SK-N-SH treated with all-trans-retinoic acid at 6 μM for 48 hours (cell line): ENCODE measurements around the gene GRIK4.

ENCODE experiments used
- ATAC-seq: fragments of 200-7000 bp; cut with Tn5 transposase; 3 replicates; pipeline ENCODE4 v1.9.1; 2020; ENCODE audit warnings: mild to moderate bottlenecking, moderate library complexity
- ARNTL ChIP-seq: fragments of 450-650 bp; formaldehyde crosslinking; IDR thresholded peaks from 2 replicates; pipeline ENCODE4 v1.5.0; 2020; ENCODE audit warnings: low read depth, mild to moderate bottlenecking, moderate library complexity, borderline replicate concordance
- BACH2 ChIP-seq: fragments of 250-450 bp; sonication (Bioruptor Pico); IDR thresholded peaks from 2 replicates; pipeline ENCODE4 v1.9.0; 2021; ENCODE audit warnings: mild to moderate bottlenecking, borderline replicate concordance
- CSDC2 ChIP-seq: fragments of 250-450 bp; sonication (Bioruptor Pico); IDR thresholded peaks from 2 replicates; pipeline ENCODE4 v1.5.0; 2020; ENCODE audit warnings: mild to moderate bottlenecking, moderate library complexity
- ESRRG ChIP-seq: fragments of 250-450 bp; sonication (Bioruptor Pico); IDR thresholded peaks from 2 replicates; pipeline ENCODE4 v1.6.1; 2021; ENCODE audit warnings: mild to moderate bottlenecking
- GLIS3 ChIP-seq: fragments of 250-450 bp; sonication (Bioruptor Pico); IDR thresholded peaks from 2 replicates; pipeline ENCODE4 v1.5.0; 2020; ENCODE audit warnings: mild to moderate bottlenecking, moderate library complexity
- ISL1 ChIP-seq: fragments of 250-450 bp; sonication (Bioruptor Pico); IDR thresholded peaks from 2 replicates; pipeline ENCODE4 v2.1.2; 2022; ENCODE audit warnings: mild to moderate bottlenecking, moderate library complexity
- PATZ1 ChIP-seq: fragments of 250-450 bp; sonication (Bioruptor Pico); IDR thresholded peaks from 2 replicates; pipeline ENCODE4 v1.8.0; 2020; ENCODE audit warnings: mild to moderate bottlenecking, moderate library complexity, borderline replicate concordance
- PPARA ChIP-seq: fragments of 250-450 bp; sonication (Bioruptor Pico); IDR thresholded peaks from 2 replicates; pipeline ENCODE4 v1.5.0; 2020; ENCODE audit warnings: mild to moderate bottlenecking, borderline replicate concordance
- RARB ChIP-seq: fragments of 250-450 bp; sonication (Bioruptor Pico); IDR thresholded peaks from 2 replicates; pipeline ENCODE4 v1.8.0; 2021; ENCODE audit warnings: mild to moderate bottlenecking, moderate library complexity
- SNAI2 ChIP-seq: fragments of 250-450 bp; sonication (Bioruptor Pico); IDR thresholded peaks from 2 replicates; pipeline ENCODE4 v1.5.0; 2020; ENCODE audit warnings: mild to moderate bottlenecking, moderate library complexity
- TCF4 ChIP-seq: fragments of 250-450 bp; sonication (Bioruptor Pico); IDR thresholded peaks from 2 replicates; pipeline ENCODE4 v1.8.0; 2021; ENCODE audit warnings: mild to moderate bottlenecking, moderate library complexity, borderline replicate concordance
- TOX ChIP-seq: fragments of 250-450 bp; sonication (Bioruptor Pico); IDR thresholded peaks from 2 replicates; pipeline ENCODE4 v1.8.0; 2021; ENCODE audit warnings: mild to moderate bottlenecking, moderate library complexity, borderline replicate concordance
- TSHZ2 ChIP-seq: fragments of 250-450 bp; sonication (Bioruptor Pico); IDR thresholded peaks from 2 replicates; pipeline ENCODE4 v1.5.0; 2020; ENCODE audit warnings: mild to moderate bottlenecking, moderate library complexity
- ZC3H10 ChIP-seq: fragments of 250-450 bp; sonication (Bioruptor Pico); IDR thresholded peaks from 2 replicates; pipeline ENCODE4 v1.5.1; 2021; ENCODE audit warnings: mild to moderate bottlenecking, moderate library complexity
- ZFP3 ChIP-seq: fragments of 250-450 bp; sonication (Bioruptor Pico); IDR thresholded peaks from 2 replicates; pipeline ENCODE4 v1.5.0; 2020; ENCODE audit warnings: mild to moderate bottlenecking, moderate library complexity
- ZFP30 ChIP-seq: fragments of 450-650 bp; formaldehyde crosslinking; IDR thresholded peaks from 2 replicates; pipeline ENCODE4 v1.5.0; 2022; ENCODE audit warnings: mild to moderate bottlenecking, moderate library complexity
- ZNF565 ChIP-seq: fragments of 450-650 bp; formaldehyde crosslinking; conservative IDR thresholded peaks from 2 replicates; pipeline ENCODE4 v1.5.0; 2020; ENCODE audit warnings: low read depth, mild to moderate bottlenecking, moderate library complexity
- ZNF70 ChIP-seq: fragments of 450-650 bp; formaldehyde crosslinking; IDR thresholded peaks from 2 replicates; pipeline ENCODE4 v1.5.0; 2020; ENCODE audit warnings: mild to moderate bottlenecking, moderate library complexity
- TF ChIP-seq, protein P1 (sequence below): fragments of 250-450 bp; sonication (Bioruptor Pico); IDR thresholded peaks from 2 replicates; pipeline ENCODE4 v1.8.0; 2021; ENCODE audit warnings: low read depth, mild to moderate bottlenecking, moderate library complexity, borderline replicate concordance
- TF ChIP-seq, protein P2 (sequence below): fragments of 250-450 bp; sonication (Bioruptor Pico); IDR thresholded peaks from 2 replicates; pipeline ENCODE4 v1.5.1; 2021; ENCODE audit warnings: mild to moderate bottlenecking, moderate library complexity

The GRIK4 gene

GRCh38 chr11:120914601-120915000, 403.1 kb downstream of the GRIK4 start:
- ATAC-seq, result no peak
- TF ChIP-seq BACH2 (CRISPR knock-in tag), result no peak
- TF ChIP-seq ESRRG (CRISPR knock-in tag), result no peak
- TF ChIP-seq ISL1 (CRISPR knock-in tag), result no peak
- TF ChIP-seq SNAI2 (CRISPR knock-in tag), result no peak
- TF ChIP-seq, protein P1, sequence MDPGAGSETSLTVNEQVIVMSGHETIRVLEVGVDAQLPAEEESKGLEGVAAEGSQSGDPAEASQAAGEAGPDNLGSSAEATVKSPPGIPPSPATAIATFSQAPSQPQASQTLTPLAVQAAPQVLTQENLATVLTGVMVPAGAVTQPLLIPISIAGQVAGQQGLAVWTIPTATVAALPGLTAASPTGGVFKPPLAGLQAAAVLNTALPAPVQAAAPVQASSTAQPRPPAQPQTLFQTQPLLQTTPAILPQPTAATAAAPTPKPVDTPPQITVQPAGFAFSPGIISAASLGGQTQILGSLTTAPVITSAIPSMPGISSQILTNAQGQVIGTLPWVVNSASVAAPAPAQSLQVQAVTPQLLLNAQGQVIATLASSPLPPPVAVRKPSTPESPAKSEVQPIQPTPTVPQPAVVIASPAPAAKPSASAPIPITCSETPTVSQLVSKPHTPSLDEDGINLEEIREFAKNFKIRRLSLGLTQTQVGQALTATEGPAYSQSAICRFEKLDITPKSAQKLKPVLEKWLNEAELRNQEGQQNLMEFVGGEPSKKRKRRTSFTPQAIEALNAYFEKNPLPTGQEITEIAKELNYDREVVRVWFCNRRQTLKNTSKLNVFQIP, result no peak
- no peak for TF ChIP-seq ZNF70 (CRISPR knock-in tag)
- no peak for TF ChIP-seq ZC3H10 (CRISPR knock-in tag)
- TF ChIP-seq TSHZ2, result no peak
- TF ChIP-seq, protein P2, sequence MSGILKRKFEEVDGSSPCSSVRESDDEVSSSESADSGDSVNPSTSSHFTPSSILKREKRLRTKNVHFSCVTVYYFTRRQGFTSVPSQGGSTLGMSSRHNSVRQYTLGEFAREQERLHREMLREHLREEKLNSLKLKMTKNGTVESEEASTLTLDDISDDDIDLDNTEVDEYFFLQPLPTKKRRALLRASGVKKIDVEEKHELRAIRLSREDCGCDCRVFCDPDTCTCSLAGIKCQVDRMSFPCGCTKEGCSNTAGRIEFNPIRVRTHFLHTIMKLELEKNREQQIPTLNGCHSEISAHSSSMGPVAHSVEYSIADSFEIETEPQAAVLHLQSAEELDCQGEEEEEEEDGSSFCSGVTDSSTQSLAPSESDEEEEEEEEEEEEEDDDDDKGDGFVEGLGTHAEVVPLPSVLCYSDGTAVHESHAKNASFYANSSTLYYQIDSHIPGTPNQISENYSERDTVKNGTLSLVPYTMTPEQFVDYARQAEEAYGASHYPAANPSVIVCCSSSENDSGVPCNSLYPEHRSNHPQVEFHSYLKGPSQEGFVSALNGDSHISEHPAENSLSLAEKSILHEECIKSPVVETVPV, result no peak
- TF ChIP-seq CSDC2 (CRISPR knock-in tag), result no peak

DNA sequence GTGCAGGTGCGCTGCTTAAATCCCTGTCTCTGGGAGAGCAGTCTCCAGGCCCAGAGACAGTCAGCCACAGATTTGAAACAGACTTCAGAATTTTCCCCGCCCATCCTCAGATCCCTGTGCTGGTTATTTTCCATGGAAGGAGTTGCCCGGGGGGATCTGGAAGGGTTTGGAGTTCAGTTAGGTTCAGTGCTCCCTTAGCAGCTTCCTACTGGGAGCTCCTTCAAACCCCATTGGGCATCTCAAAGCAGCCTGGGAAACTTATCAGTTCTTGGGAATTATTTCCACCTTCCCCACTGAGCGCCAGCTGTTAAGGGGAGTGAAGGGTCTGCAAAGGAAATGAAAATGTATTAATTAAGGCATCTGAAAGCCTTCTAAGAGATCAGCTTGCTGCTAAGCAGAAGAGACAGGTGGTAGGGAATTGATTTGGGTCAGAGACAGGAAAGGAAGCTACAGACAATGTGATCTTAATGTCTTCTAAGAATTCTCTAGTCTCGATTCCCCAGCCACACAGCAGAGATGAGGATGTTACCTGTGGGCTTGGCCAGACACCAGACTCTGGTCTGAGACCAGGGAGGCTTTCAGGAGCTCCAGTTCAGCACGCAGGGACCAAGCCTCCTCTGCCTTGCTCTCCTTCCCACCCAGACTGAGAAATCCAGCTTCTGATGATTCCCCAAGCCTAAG, 406.2 kb downstream of the GRIK4 start:
- no peak for ATAC-seq
- no peak for TF ChIP-seq ZNF565 (CRISPR knock-in tag)
- no peak for TF ChIP-seq GLIS3 (CRISPR knock-in tag)
- TF ChIP-seq RARB (CRISPR knock-in tag), result no peak
- TF ChIP-seq BACH2 (CRISPR knock-in tag), result no peak
- TF ChIP-seq, protein P2, result no peak
- TF ChIP-seq ARNTL (CRISPR knock-in tag), result no peak
- no peak for TF ChIP-seq PATZ1 (CRISPR knock-in tag)
- TF ChIP-seq ZC3H10 (CRISPR knock-in tag), result no peak
- no peak for TF ChIP-seq ZNF70 (CRISPR knock-in tag)
- no peak for TF ChIP-seq TOX (CRISPR knock-in tag)
- TF ChIP-seq ZFP30 (CRISPR knock-in tag), result no peak
- no peak for TF ChIP-seq ISL1 (CRISPR knock-in tag)
- no peak for TF ChIP-seq ESRRG (CRISPR knock-in tag)
- no peak for TF ChIP-seq PPARA (CRISPR knock-in tag)
- TF ChIP-seq ZFP3, result no peak
- TF ChIP-seq TCF4, result no peak
- TF ChIP-seq CSDC2 (CRISPR knock-in tag), result no peak
- TF ChIP-seq, protein P1, result no peak
